HL-60 (cell line): ENCODE results near the gene GRB7. TPM values are rescaled to one million over a fixed set of nuclear protein-coding genes. Genes with fewer than 3 reads are reported as not detected.

Experiments
- DNase-seq, 2 experiments: peaks; one replicate each; pipeline ENCODE4 v3.0.0-alpha.2; 2010 to 2020; ENCODE audit warnings: low read depth in 1 of 2, low spot score in 1 of 2
- H3K27ac ChIP-seq: fragments of 250-450 bp; sonication (Bioruptor Pico); replicated peaks from 2 replicates; pipeline ENCODE4 v1.5.1; 2020; ENCODE audit warnings: mild to moderate bottlenecking, moderate library complexity
- H3K27me3 ChIP-seq: fragments of 250-450 bp; sonication (Bioruptor Pico); 2 replicates; pipeline ENCODE4 v1.5.1; 2021; ENCODE audit warnings: mild to moderate bottlenecking, moderate library complexity; ENCODE audit not compliant: insufficient read depth, poor library complexity, severe bottlenecking
- H3K4me3 ChIP-seq: replicated peaks from 2 replicates; pipeline ENCODE4 v1.5.1; 2011; ENCODE audit warnings: mild to moderate bottlenecking, control low read depth, low read length; ENCODE audit not compliant: insufficient read depth
- CTCF ChIP-seq: IDR thresholded peaks from one replicate; pipeline ENCODE4 v1.5.1; 2011; ENCODE audit warnings: low read length, control low read depth, inconsistent platforms; ENCODE audit not compliant: insufficient read depth
- GABPA ChIP-seq: IDR thresholded peaks from 2 replicates; pipeline ENCODE4 v1.6.1; 2012; ENCODE audit warnings: low read depth
- POLR2AphosphoS5 ChIP-seq: IDR thresholded peaks from 2 replicates; pipeline ENCODE4 v1.6.1; 2012; ENCODE audit warnings: low read depth
- REST ChIP-seq: IDR thresholded peaks from 2 replicates; pipeline ENCODE4 v1.6.1; 2012; ENCODE audit warnings: low read depth; ENCODE audit not compliant: insufficient replicate concordance
- SPI1 ChIP-seq: IDR thresholded peaks from 2 replicates; pipeline ENCODE4 v1.6.1; 2012; ENCODE audit warnings: low read depth, mild to moderate bottlenecking, borderline replicate concordance
- microRNA-seq: library from miRNA; unstranded; fragments of <30 nt; microRNA quantifications from one replicate; pipeline ENCODE4, GENCODE V29; 2018

Gene GRB7

DNA sequence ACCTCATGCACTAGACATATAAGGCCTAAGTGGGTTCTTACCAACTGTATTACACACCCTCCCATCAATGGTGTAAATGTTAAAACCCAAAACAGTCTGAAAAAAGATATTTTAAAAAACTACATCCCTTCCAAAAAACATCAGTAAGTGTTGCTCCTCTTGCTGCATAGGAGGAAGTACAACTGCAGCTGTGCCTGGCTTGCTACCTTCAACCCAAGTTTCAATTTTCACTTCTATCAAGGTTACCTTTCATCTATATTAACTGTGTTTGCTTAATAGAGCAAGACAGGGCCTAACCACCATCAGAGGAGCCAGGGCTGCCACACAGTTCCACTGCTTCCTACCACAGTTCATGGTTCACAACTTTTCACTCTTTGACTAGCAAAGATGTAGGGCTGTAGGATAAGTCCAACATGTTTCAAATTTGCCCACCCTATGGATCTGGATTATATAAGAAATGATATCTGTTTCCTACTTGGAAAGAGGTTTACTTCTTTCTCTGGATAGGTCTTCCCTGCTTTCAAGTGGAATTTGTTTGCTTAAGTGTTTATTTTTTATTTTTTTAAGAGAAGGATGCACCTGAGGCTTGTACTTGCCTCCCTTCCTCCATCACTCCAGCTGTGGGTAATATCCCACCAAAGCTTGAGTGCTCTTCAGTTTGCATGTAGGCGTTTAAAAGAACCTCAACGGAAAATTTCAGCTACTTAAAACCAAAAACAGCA lies 56.7 kb downstream of the GRB7 start:
- H3K27me3 ChIP-seq, result no peaks in the 10 kb centered on the region
- TF ChIP-seq CTCF (no peak), GABPA (no peak), REST (no peak), SPI1 (no peak), POLR2AphosphoS5 (no peak)
- no peak for DNase-seq
- no peak overlapping the region for H3K4me3 ChIP-seq
- no peak overlapping the region for H3K27ac ChIP-seq

Small RNA genes within 50 kb of the gene (microRNA-seq; reads per million reads assigned to microRNA genes)
- gene MIR4728, result not detected
